ENCODE measurements around the gene ZGPAT. TPM values are rescaled to one million over a fixed set of nuclear protein-coding genes. Genes with fewer than 3 reads are reported as not detected.

The ZGPAT gene
- total RNA-seq, 1 donor from 2014 or later, result 27.2 TPM

DNA sequence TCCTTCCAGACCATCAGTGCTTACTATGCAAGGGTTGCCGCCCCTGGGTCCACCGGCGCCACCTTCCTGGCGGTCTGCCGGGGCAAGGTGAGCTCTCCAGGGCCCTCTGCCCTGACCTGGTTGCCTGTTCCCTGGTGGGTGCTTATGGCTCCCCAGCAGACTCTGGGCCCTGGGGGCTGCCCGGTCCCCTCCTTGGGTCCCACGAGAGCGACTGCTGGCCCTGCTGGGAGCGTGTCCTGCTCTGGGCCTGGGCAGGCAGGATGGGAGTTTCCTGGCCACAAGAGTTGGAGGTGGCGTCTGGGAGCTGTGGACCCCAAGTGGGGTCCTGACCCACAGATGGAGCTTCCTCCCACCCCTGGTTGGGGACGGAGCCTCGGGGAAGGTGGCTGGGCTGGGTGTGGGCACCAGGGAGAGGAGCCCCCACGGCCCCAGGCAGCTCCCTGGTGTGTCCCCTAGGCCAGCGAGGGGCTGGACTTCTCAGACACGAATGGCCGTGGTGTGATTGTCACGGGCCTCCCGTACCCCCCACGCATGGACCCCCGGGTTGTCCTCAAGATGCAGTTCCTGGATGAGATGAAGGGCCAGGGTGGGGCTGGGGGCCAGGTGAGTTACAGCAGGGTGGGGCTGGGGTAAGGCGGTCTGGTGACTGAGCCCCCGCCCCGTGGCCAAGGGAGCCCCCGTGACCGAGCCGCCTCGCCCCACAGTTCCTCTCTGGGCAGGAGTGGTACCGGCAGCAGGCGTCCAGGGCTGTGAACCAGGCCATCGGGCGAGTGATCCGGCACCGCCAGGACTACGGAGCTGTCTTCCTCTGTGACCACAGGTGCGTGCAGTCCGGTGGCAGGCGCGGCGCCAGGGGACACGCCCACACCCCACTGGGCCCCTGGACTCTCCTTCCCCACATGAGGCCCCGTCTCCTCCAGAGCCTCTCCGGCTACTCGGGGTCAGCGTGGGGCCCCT lies 18.5 kb upstream of the ZGPAT start:
- Histone ChIP-seq H3K4me1 (peaks cover 60% of the 10 kb centered on the region), H3K36me3 (peaks cover under 1% of the 10 kb centered on the region), H3K4me3 (no peak overlapping the region), H3K27me3 (ENCODE audit: low read depth) (no peaks in the 10 kb centered on the region), H3K9me3 (no peaks in the 10 kb centered on the region), H3K27ac (peak overlapping the region; percentile 93)
- DNase-seq, result no peak
- ATAC-seq, result no peak
- intact Hi-C loops (cut with DNase I), result no loop called here
- TF ChIP-seq, protein P1, sequence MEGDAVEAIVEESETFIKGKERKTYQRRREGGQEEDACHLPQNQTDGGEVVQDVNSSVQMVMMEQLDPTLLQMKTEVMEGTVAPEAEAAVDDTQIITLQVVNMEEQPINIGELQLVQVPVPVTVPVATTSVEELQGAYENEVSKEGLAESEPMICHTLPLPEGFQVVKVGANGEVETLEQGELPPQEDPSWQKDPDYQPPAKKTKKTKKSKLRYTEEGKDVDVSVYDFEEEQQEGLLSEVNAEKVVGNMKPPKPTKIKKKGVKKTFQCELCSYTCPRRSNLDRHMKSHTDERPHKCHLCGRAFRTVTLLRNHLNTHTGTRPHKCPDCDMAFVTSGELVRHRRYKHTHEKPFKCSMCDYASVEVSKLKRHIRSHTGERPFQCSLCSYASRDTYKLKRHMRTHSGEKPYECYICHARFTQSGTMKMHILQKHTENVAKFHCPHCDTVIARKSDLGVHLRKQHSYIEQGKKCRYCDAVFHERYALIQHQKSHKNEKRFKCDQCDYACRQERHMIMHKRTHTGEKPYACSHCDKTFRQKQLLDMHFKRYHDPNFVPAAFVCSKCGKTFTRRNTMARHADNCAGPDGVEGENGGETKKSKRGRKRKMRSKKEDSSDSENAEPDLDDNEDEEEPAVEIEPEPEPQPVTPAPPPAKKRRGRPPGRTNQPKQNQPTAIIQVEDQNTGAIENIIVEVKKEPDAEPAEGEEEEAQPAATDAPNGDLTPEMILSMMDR (IDR thresholded peaks at IDR 0.05), result no peak

DNA sequence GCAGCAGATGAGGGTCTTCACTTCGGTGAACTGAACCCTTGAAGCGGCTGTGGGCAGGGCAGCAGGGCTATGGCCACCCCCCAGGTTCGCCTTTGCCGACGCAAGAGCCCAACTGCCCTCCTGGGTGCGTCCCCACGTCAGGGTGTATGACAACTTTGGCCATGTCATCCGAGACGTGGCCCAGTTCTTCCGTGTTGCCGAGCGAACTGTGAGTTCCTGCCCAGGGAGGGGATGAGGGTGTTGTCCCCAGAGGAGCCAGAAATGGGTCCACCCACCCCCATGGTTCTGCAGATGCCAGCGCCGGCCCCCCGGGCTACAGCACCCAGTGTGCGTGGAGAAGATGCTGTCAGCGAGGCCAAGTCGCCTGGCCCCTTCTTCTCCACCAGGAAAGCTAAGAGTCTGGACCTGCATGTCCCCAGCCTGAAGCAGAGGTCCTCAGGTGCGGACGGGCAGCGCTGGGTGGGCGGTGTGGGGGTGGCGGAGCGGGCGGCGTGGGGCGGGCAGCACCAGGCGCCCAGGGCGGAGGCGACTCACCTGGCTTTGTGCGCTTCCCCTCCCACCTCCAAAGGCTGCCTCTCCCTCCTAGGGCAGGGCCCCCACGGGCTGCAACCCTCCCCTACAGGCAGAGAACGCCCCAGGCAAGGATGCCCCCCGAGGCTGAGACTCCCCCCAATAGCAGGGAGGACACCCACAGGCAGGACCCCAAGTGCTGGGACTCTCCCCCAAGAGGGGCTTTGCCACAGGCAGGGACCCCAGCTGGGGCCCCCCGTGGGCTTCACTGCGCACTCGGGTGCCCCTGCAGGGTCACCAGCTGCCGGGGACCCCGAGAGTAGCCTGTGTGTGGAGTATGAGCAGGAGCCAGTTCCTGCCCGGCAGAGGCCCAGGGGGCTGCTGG lies 17.6 kb upstream of the ZGPAT start:
- ATAC-seq, result no peak
- TF ChIP-seq, protein P1 (IDR thresholded peaks at IDR 0.05), result no peak
- Histone ChIP-seq H3K27me3 (ENCODE audit: low read depth) (no peaks in the 10 kb centered on the region), H3K27ac (peak overlapping the region; percentile 46), H3K9me3 (no peaks in the 10 kb centered on the region), H3K4me1 (peaks cover 55% of the 10 kb centered on the region), H3K4me3 (no peak overlapping the region), H3K36me3 (peaks cover 10% of the 10 kb centered on the region)
- intact Hi-C loops (cut with DNase I), result no loop called here
- DNase-seq, result no peak

DNA sequence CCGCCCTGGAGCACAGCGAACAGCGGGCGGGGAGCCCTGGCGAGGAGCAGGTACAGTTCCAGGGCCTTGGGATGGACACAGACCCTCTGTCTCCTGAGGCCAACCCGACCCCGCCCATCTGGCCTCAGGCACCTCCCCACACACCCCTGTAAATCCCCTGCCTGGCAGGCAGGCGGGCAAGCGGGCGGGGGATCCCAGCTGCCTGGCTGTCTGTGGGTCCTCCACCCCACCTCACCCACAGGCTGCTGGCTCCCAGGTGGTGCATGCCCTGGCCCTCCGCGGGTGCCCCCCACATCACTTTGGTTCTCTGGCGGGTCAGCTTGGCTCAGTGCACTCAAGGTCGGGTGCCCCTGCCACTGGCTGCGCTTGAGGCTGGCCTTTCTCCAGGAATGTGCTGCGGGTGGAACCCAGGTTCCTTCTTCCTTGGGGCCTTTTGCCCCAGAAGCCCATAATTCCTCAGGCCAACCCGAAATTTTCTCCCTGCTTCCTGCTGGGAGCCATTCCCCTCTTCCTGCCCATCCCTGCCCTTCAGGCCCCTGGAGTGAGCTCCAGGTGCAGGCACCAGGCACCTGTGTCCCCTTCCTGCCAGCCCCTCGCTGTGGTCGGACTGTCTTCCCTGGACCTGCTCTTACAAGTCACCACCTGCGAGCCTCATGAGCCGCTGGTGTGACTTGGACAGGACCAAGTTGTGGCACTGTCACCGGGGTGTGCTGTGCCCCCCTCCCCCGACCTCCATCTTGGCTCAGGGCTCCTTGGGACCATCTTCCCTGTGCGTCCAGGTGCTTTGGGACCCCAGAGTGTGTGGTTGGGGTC lies 16.7 kb upstream of the ZGPAT start:
- peak overlapping the region; percentile 34 for H3K27ac ChIP-seq

DNA sequence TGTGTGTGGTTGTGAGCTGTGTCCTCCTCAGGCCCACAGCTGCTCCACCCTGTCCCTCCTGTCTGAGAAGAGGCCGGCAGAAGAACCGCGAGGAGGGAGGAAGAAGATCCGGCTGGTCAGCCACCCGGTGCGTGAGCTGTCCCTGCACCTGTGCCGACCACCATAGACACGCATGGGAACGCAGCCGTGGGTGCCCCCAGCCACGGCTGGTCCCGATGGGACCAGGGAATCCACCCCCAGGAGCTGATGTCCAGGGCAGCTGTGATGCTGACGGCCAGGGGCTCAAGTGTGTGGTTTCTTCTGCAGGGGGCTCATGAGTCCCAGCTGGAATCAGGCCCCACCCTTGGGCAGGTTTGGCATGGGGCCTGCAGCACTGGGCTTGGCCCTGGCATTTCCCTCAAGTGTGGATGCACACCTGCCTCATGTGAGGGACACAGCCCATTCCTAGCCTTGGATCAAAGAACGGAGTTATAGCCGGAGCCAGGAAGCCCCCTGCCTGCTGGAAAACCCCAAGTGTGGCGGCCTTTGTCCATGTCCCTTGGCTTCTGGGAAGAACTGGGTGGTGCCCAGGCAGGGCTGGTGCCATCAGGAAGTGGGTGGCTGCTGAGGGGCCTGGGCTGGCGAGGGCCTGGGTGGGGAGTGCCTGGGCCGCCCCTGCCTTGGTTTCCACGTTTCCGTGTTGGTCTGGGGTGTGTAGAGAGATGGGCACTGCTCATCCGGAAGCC lies 16.0 kb upstream of the ZGPAT start:
- TF ChIP-seq, protein P1 (IDR thresholded peaks at IDR 0.05), result no peak
- Histone ChIP-seq H3K9me3 (no peaks in the 10 kb centered on the region), H3K27me3 (ENCODE audit: low read depth) (no peaks in the 10 kb centered on the region), H3K36me3 (peaks cover 13% of the 10 kb centered on the region), H3K4me3 (no peak overlapping the region), H3K4me1 (peaks cover 50% of the 10 kb centered on the region), H3K27ac (peak overlapping the region; percentile 34)
- intact Hi-C loops (cut with DNase I), result no loop called here
- ATAC-seq, result no peak
- peak; percentile 43 for DNase-seq

More for the DNA sequence above, 16.7 kb upstream of the ZGPAT start:
- TF ChIP-seq, protein P1 (IDR thresholded peaks at IDR 0.05), result no peak
- no peaks in the 10 kb centered on the region for H3K9me3 ChIP-seq
- H3K27me3 ChIP-seq (ENCODE audit: low read depth), result no peaks in the 10 kb centered on the region
- no peak for DNase-seq
- peaks cover 13% of the 10 kb centered on the region for H3K36me3 ChIP-seq
- ATAC-seq, result no peak
- H3K4me3 ChIP-seq, result no peak overlapping the region
- intact Hi-C loops (cut with DNase I), result no loop called here
- H3K4me1 ChIP-seq, result peaks cover 50% of the 10 kb centered on the region

All from lower lobe of right lung (tissue), 2 donors.